HG02870 (cell line): Measurements from ENCODE around the gene TPK1.
A peak's percentile ranks its signal among the peaks of the same experiment; 100 is the strongest.

Source experiments
- ATAC-seq: cut with Tn5 transposase; IDR thresholded peaks from one replicate; pipeline ENCODE4 v1.9.1; 2021; ENCODE audit warnings: mild to moderate bottlenecking, moderate library complexity; ENCODE audit not compliant: unreplicated experiment

Gene TPK1

DNA sequence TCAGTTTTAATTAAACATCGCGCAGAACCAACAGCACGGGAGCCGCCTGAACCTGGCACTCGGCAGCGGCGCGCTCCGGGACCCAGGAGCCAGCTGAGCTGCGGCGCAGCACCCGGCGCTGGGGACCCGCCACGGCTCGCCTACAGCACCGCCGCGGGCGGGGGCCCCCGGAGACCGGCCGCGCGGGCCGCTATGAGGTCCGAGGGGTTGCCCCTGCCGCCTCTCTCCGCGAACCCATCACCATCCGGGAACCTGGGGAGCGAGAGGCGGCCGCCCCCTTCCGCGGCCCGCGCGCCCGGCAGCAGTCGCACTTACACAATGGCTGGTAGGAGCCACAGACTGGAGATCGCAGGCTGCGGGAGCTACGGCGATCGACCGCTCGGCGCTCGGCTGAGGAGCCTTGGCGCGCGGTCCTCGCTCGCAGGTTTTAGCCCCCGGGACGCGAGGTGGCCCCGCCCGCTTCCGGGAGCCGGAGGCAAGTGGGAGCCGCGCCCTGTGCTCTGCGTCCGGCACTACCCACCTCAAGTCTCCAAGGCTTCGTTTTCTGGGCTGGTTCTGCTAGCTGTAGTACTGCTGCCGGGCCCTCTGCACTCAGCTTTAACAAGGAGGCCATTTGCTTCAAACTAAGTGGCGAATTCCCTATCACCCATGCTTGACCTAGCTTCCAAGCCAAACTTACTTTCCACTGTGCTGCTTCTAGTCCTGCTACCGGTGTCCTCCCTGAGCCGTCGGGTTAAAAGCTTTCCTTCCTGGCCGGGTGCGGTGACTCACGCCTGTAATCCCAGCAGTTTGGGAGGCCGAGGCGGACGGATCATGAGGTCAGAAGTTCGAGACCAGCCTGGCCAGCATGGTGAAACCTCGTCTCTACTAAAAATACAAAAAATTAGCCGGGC, at the start of gene TPK1:
Gene TPK1 (minus strand): TSS at position 402 of the 893 bp plus-strand sequence. CDS start 451 bp downstream, outside the sequence.
- ATAC-seq: peak; percentile 83

GRCh38 chr7:144885478-144885877, 49.6 kb upstream of the TPK1 start:
- ATAC-seq: no peak

DNA sequence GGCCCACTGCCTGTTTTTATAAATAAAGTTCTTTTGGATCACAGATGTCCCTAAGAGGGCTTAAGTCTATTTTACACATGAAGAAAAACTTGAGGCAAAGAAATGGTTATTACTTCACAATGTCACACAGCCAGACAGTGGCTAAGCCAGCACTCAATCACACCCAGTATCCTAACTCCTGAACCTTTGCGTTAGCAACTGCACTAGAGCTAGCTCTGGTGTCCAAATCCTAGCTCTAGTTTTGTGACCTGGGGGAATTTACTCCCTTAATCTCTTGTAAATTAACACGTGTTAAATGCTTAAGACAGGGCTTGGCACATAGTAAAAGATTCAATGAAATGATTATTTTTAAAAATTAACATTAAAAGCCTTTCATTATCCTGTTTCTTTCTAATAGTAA, 49.0 kb upstream of the TPK1 start:
- ATAC-seq: no peak

DNA sequence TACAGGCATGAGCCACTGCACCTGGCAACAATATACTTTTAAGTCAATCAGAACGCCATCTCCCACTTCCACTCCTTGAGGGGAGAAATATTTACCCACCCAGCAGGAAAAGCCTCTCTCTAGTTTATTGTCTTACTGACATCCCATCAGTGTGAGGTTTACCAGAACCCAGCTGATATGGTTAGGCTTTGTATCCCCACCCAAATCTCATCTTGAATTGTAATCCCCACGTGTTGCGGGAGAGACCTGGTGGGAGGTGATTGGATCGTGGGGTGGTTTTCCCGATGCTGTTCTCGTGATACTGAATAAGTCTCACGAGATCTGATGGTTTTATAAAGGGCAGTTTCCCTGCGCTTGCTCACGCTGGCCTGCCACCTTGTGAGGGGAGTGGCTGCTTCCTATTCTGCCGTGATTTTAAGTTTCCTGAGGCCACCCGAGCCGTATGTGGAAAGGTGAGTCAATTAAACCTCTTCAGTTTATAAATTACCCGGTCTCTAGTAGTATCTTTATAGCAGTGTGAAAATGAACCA, 37.5 kb upstream of the TPK1 start:
- no peak for ATAC-seq

- no peak for ATAC-seq
These were observed 33.2 kb upstream of the TPK1 start for GRCh38 chr7:144869082-144869481.

GRCh38 chr7:144866189-144866588, 30.3 kb upstream of the TPK1 start:
- no peak for ATAC-seq

- ATAC-seq: no peak
These were observed 27.4 kb upstream of the TPK1 start for GRCh38 chr7:144863320-144863647.

- no peak for ATAC-seq
These were observed 26.9 kb upstream of the TPK1 start for GRCh38 chr7:144862612-144863319.

DNA sequence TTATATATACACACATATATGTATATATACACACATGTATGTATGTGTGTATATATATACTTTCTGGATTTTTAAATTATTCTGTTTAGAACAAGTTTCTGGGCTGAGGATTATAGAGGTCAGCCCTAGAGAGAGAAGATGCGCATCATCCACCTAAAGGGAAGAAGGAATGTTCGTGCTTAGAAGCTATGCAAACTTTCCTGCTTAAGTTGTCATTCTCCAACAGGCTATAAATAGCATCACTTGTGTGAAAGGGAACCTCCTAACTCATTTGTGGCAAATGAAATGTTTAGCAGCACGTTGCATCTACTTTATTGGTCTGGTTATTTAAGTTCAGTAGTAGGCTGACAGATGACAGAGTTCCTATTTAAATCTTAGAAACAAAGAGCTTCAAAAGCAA, 23.9 kb upstream of the TPK1 start:
- ATAC-seq: no peak

GRCh38 chr7:144857463-144857862, 21.6 kb upstream of the TPK1 start:
- ATAC-seq: no peak

DNA sequence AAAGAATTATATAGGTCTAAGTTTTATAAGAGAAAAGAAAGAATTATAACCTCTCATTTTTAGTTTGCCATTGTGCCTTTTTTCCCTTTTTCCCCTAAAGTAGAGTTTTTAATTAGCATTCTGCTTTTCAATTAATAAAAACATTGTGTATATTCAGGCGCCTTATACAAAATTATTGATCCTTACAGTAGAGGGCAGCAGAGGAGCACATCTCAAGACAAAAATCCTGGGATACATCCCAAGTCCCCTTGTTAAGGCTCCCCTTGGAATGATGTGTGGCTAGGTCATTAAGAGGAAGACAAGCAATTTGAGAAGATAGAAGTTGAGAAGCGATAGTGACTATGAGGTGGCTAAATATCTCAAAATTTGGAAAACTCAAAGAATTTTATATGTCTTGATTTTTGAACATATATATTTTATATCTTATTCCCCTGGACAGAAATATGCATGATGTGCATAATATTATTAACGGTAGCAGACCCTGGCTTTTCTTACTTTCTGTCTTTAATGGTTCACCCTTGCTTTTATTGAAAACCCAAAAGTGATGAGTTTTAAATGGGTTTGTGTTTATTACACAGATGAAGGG, 19.1 kb upstream of the TPK1 start:
- ATAC-seq: no peak

DNA sequence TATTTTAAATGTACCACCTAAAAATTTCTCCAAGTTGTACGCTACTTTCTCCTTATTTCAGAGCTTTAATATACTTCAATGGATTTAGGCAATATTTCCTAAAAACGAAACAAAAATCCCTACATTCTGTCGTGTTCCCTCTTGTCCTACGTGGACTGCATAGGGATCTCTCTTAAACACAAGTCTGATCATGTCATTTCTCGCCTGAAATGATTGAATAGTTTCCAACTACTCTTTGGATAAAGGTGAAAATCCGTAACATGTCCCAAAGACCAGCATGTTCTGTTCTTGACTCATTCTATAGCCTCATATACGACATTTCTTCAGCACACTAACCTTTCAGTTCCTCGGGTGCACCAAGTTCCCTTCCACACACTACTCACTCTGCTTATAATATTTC, 17.7 kb upstream of the TPK1 start:
- no peak for ATAC-seq

GRCh38 chr7:144848078-144848477, 12.2 kb upstream of the TPK1 start:
- ATAC-seq: no peak

GRCh38 chr7:144842377-144842851, 6.6 kb upstream of the TPK1 start:
- ATAC-seq: peak; percentile 90

- ATAC-seq: no peak
These were observed 641 bp upstream of the TPK1 start for GRCh38 chr7:144836545-144836842.

DNA sequence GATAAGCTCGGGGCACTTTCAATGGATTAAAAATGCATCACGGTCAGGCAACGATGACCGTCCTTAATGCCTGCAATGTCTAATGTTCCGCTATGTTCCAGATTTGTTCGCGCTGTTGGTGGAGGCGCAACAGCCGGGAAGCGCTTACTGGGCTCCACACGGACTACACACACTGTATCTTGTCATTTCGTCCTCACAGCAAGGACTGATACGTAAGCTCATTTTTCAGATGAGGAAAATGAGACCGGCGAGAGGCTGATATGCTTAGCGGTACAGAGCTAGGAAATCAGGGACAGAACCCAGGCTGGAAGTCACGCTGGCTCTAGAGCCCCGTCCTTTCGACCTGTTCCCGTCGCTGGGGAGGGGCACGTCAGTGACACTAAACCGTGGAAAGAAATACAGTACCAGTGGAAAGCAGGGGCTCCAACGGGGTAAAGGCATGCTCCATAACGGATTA, 670 bp downstream of the TPK1 start:
- peak; percentile 30 for ATAC-seq

- peak; percentile 33 for ATAC-seq
These were observed 1.2 kb downstream of the TPK1 start for GRCh38 chr7:144834641-144835144.

GRCh38 chr7:144830811-144831210, 5.0 kb downstream of the TPK1 start:
- ATAC-seq: no peak

- ATAC-seq: no peak
These were observed 5.6 kb downstream of the TPK1 start for GRCh38 chr7:144830024-144830785.

DNA sequence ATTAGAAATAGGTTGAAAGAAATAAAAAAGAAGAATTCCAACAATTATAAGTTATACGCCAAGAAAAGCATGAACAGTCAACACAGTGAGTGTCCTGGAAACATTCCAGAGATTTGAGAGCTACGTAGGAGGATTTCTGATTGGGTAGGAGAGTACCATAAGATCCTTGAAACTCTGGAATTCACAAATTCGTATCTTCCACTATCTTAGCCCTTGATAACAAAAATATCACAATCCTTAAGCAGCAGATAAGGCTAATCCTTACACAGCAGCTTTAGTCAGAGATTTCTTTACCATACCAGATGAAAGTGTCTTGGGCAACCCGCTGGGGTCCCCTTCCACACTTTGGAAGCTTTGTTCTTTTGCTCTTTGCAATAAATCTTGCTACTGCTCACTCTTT, 8.2 kb downstream of the TPK1 start:
- ATAC-seq: no peak

DNA sequence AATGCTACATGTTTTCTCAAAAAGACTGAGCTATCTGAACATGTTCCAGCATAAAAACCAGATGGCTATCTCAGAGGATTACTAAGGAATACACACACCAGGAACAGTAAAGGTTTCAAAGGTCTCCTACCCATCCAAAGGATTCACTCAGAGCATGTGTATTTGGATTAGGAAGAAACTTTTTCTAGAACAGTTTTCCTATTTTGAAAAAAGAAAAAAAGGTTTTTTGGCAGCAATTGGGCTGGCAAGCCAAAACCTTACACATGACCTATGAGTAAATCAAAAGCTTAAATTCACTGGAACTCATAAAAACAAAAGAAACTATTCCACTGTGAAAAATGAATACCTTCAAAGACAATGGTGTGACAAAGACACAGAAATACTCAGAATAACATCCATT, 9.6 kb downstream of the TPK1 start:
- ATAC-seq: no peak
